H1 (cell line): ENCODE results near the gene SUMF2. TPM values are rescaled to one million over a fixed set of nuclear protein-coding genes. Genes with fewer than 3 reads are reported as not detected.
A peak's percentile ranks its signal among the peaks of the same experiment; 100 is the strongest.

Experiments used
- ATF2 ChIP-seq: IDR thresholded peaks from 2 replicates; pipeline ENCODE4 v1.6.1; 2012; ENCODE audit warnings: low read length, inconsistent platforms
- BCL11A ChIP-seq, 2 experiments: IDR thresholded peaks; one replicate each; pipeline ENCODE4 v1.6.1; 2011; ENCODE audit warnings: low read depth in 2 of 2, low read length in 2 of 2, mild to moderate bottlenecking in 2 of 2
- CEBPB ChIP-seq: IDR thresholded peaks from 2 replicates; pipeline ENCODE4 v1.6.1; 2012; ENCODE audit warnings: low read depth, low read length
- CREB1 ChIP-seq: IDR thresholded peaks from 2 replicates; pipeline ENCODE4 v1.6.1; 2012; ENCODE audit warnings: inconsistent platforms
- CTBP2 ChIP-seq: IDR thresholded peaks from 2 replicates; pipeline ENCODE4 v1.7.0; 2011; ENCODE audit warnings: borderline replicate concordance, mild to moderate bottlenecking, moderate library complexity, mixed read lengths, low read length; ENCODE audit not compliant: insufficient read depth, insufficient read length
- EP300 ChIP-seq, 2 experiments: IDR thresholded peaks; 1 replicate in 1 of 2; 2 replicates in 1 of 2; pipeline ENCODE4 v1.6.1; 2011 to 2012; ENCODE audit warnings: low read depth in 2 of 2, low read length in 2 of 2, mild to moderate bottlenecking in 2 of 2, borderline replicate concordance in 1 of 2, inconsistent platforms in 1 of 2, moderate library complexity in 1 of 2
- EZH2 ChIP-seq: fragments of 200-600 bp; sonication (generic); IDR thresholded peaks from 2 replicates; pipeline ENCODE4 v1.7.1; 2012; ENCODE audit warnings: low read depth, mild to moderate bottlenecking, moderate library complexity, low read length, inconsistent platforms; ENCODE audit not compliant: severe bottlenecking
- HDAC2 ChIP-seq, 2 experiments: fragments of 300-600 bp in 1 of 2; sonication (generic) in 1 of 2; IDR thresholded peaks; 2 replicates each; pipeline ENCODE4 v1.6.1; 2011 to 2012; ENCODE audit warnings: low read depth in 2 of 2, low read length in 2 of 2, mild to moderate bottlenecking in 2 of 2, moderate library complexity in 2 of 2, borderline replicate concordance in 1 of 2, inconsistent platforms in 1 of 2
- JUND ChIP-seq: IDR thresholded peaks from 2 replicates; pipeline ENCODE4 v1.6.1; 2011; ENCODE audit warnings: mild to moderate bottlenecking, improper control_type of control experiment, low read length
- KDM5A ChIP-seq: fragments of 200-600 bp; IDR thresholded peaks from 2 replicates; pipeline ENCODE4 v1.7.1; 2012; ENCODE audit warnings: mild to moderate bottlenecking, low read length, inconsistent platforms, mixed read lengths
- NRF1 ChIP-seq: IDR thresholded peaks from 2 replicates; pipeline ENCODE4 v1.6.1; 2011; ENCODE audit warnings: mild to moderate bottlenecking, low read depth, low read length, improper control_type of control experiment
- PHF8 ChIP-seq: fragments of 200-600 bp; sonication (generic); conservative IDR thresholded peaks from 2 replicates; pipeline ENCODE4 v1.7.1; 2012; ENCODE audit warnings: low read depth, mild to moderate bottlenecking, inconsistent platforms, low read length, moderate library complexity
- POLR2A ChIP-seq, 2 experiments: IDR thresholded peaks; 1 replicate in 1 of 2; 2 replicates in 1 of 2; pipeline ENCODE4 v1.6.1; 2011; ENCODE audit warnings: low read depth in 2 of 2, low read length in 2 of 2, mild to moderate bottlenecking in 2 of 2; ENCODE audit errors: control extremely low read depth in 1 of 2
- POU5F1 ChIP-seq: IDR thresholded peaks from 2 replicates; pipeline ENCODE4 v1.6.1; 2011; ENCODE audit warnings: low read depth, mild to moderate bottlenecking, low read length, moderate library complexity
- RBBP5 ChIP-seq: IDR thresholded peaks from 2 replicates; pipeline ENCODE4 v1.7.1; 2012; ENCODE audit warnings: low read depth, mild to moderate bottlenecking, inconsistent platforms, low read length, moderate library complexity, borderline replicate concordance
- RFX5 ChIP-seq: IDR thresholded peaks from 2 replicates; pipeline ENCODE4 v1.6.1; 2011; ENCODE audit warnings: low read depth, low read length, improper control_type of control experiment, borderline replicate concordance
- RNF2 ChIP-seq: fragments of 200-900, 300-1000 bp; sonication (generic); IDR thresholded peaks from 2 replicates; pipeline ENCODE4 v1.7.1; 2016; ENCODE audit warnings: borderline replicate concordance, low read depth, mild to moderate bottlenecking, antibody characterized with exemption, low read length; ENCODE audit not compliant: poor library complexity, severe bottlenecking; ENCODE audit errors: missing control alignments
- SP4 ChIP-seq: IDR thresholded peaks from 2 replicates; pipeline ENCODE4 v1.6.1; 2012; ENCODE audit warnings: low read length, inconsistent platforms
- SUZ12 ChIP-seq: fragments of 200-600 bp; sonication (generic); IDR thresholded peaks from 2 replicates; pipeline ENCODE4 v1.6.1; 2012; ENCODE audit warnings: mild to moderate bottlenecking, inconsistent platforms, low read length, moderate library complexity, mixed read lengths
- TBP ChIP-seq: IDR thresholded peaks from 2 replicates; pipeline ENCODE4 v1.6.1; 2011; ENCODE audit warnings: low read depth, low read length, improper control_type of control experiment
- USF2 ChIP-seq: IDR thresholded peaks from 2 replicates; pipeline ENCODE4 v1.6.1; 2011; ENCODE audit warnings: low read length, improper control_type of control experiment
- polyA plus RNA-seq, 7 experiments: library from polyadenylated mRNA; depleted of rRNA in 3 of 7; stranded (reverse) in 5 of 7; unstranded in 2 of 7; fragments of >200 nt in 5 of 7; fragments of 200-250 nt in 2 of 7; gene quantifications; 1 replicate in 5 of 7; 2 replicates in 1 of 7; 4 replicates in 1 of 7; pipeline versions ENCODE4 v1.2.1 to v1.2.3, GENCODE V29; 2011 to 2013; ENCODE audit warnings: missing spikeins in 2 of 7, mixed read lengths in 2 of 7
- total RNA-seq: library from RNA; stranded (reverse); fragmentation: NEBNext Ultra II Directional; extraction: Animal tissue kit (Norgen Biotek cat#: 25700); gene quantifications from 2 replicates; pipeline ENCODE4 v1.2.1, GENCODE V29; 2021

The SUMF2 gene
- total and polyA plus RNA-seq, 2 of the 8 experiments (the other 6 are each of a cell fraction or from before 2014, with no cell fraction given) = 39.8 to 59.2 TPM

- TF ChIP-seq ATF2 = no peak
- no peak for TF ChIP-seq HDAC2 (IDR thresholded peaks at IDR 0.05; ENCODE audit: borderline replicate concordance in 1 of 2, low read depth in 2 of 2, low read length in 2 of 2)
- TF ChIP-seq SP4 = no peak
- no peak for TF ChIP-seq RFX5
- TF ChIP-seq EP300 (IDR thresholded peaks at IDR 0.05; ENCODE audit: borderline replicate concordance in 1 of 2, low read depth in 2 of 2, low read length in 2 of 2) = no peak
- no peak; the same call in 1 of the 2 replicates for TF ChIP-seq KDM5A
- TF ChIP-seq SUZ12 = no peak
- TF ChIP-seq POU5F1 = no peak
- TF ChIP-seq POLR2A (IDR thresholded peaks at IDR 0.05; ENCODE audit: control extremely low read depth in 1 of 2, low read depth in 2 of 2, low read length in 2 of 2) = peak in 1 of 2 experiments; percentile 87; a peak in 2 of 3 replicates
- TF ChIP-seq TBP = peak; percentile 88
- TF ChIP-seq RBBP5 = no peak
- TF ChIP-seq RNF2 = no peak
- no peak for TF ChIP-seq NRF1
- no peak for TF ChIP-seq EZH2
- TF ChIP-seq CTBP2 = no peak
- TF ChIP-seq USF2 = no peak
- TF ChIP-seq CREB1 = no peak
- TF ChIP-seq BCL11A (IDR thresholded peaks at IDR 0.05; ENCODE audit: low read depth in 2 of 2, low read length in 2 of 2) = no peak
- peak; percentile 48; the same call in 1 of the 2 replicates for TF ChIP-seq JUND
- peak; percentile 96 for TF ChIP-seq CEBPB
- peak; percentile 20; the same call in 1 of the 2 replicates for TF ChIP-seq PHF8
Measured at GRCh38 chr7:56033671-56034432, 30.2 kb upstream of the SUMF2 start (continued).
